HCT116 (cell line): ENCODE measurements around the gene NECTIN3. TPM values are rescaled to one million over a fixed set of nuclear protein-coding genes. Genes with fewer than 3 reads are reported as not detected.

Experiments
- ATAC-seq: fragments of 200-7000 bp; cut with Tn5 transposase; 2 replicates; pipeline ENCODE4 v1.9.1; 2020; ENCODE audit warnings: mild to moderate bottlenecking, moderate library complexity
- BruUV-seq: library from RNA; stranded (reverse); fragments of 400-500 nt; replicated peaks from 2 replicates; lab custom pipeline; 2021; lab: Mats Ljungman, UMichigan
- CTCF ChIA-PET: fragments of 300-600 bp; sonication (Branson Sonifier 250); formaldehyde crosslinking; loops from one replicate; lab custom pipeline; 2021; ENCODE audit warnings: antibody characterized with exemption; lab: Charles Lee
- POLR2A ChIA-PET: fragments of 300-600, 350-600 bp; sonication (Branson Sonifier 250); formaldehyde crosslinking; loops from one replicate; lab custom pipeline; 2021; ENCODE audit warnings: antibody characterized with exemption; lab: Charles Lee
- RAD21 ChIA-PET, 2 experiments: fragments of 300-600 bp; sonication (Branson Sonifier 250); formaldehyde crosslinking; loops; one replicate each; lab custom pipeline; 2023; ENCODE audit warnings: low total read pairs in 2 of 2; ENCODE audit not compliant: uncharacterized antibody in 2 of 2, unreplicated experiment in 2 of 2, low non-redundant PET in 1 of 2; lab: Charles Lee
- DNase-seq: peaks from one replicate; pipeline ENCODE4 v3.0.0-alpha.2; 2010; ENCODE audit warnings: low read depth, low spot score
- H2AFZ ChIP-seq: fragments of 200-600 bp; shearing (Covaris generic), sonication (generic); 2 replicates; pipeline ENCODE4 v1.6.1; 2017; ENCODE audit warnings: low read depth, mixed run types, mixed read lengths, antibody characterized with exemption, low read length; ENCODE audit not compliant: poor library complexity, severe bottlenecking
- H3K27ac ChIP-seq: 2 replicates; pipeline ENCODE4 v1.5.1; 2012; ENCODE audit warnings: low read depth, low read length
- H3K27me3 ChIP-seq: fragments of 200-600 bp; sonication (generic); 2 replicates; pipeline ENCODE4 v1.6.1; 2016; ENCODE audit warnings: mixed run types, low read length, mixed read lengths; ENCODE audit not compliant: insufficient read depth
- H3K36me3 ChIP-seq, 2 experiments: fragments of 200-500 bp in 1 of 2; fragments of 200-600 bp in 1 of 2; sonication (Bioruptor generic) in 1 of 2; sonication (generic) in 1 of 2; 2 replicates each; pipeline versions ENCODE4 v1.5.1 to v1.6.1; 2014 to 2016; ENCODE audit warnings: low read length in 2 of 2, inconsistent platforms in 1 of 2, mixed read lengths in 1 of 2, mixed run types in 1 of 2; ENCODE audit not compliant: insufficient read depth in 2 of 2, control insufficient read depth in 1 of 2
- H3K4me1 ChIP-seq, 2 experiments: fragments of 200-600 bp in 1 of 2; sonication (generic) in 1 of 2; 2 replicates each; pipeline versions ENCODE4 v1.5.1 to v1.6.1; 2012 to 2017; ENCODE audit warnings: low read length in 2 of 2, inconsistent platforms in 1 of 2, mild to moderate bottlenecking in 1 of 2, mixed read lengths in 1 of 2, mixed run types in 1 of 2, moderate library complexity in 1 of 2; ENCODE audit not compliant: insufficient read depth in 2 of 2, control insufficient read depth in 1 of 2
- H3K4me2 ChIP-seq: fragments of 200-600 bp; sonication (generic); 2 replicates; pipeline ENCODE4 v1.6.1; 2017; ENCODE audit warnings: mixed run types, low read length, mixed read lengths
- H3K4me3 ChIP-seq, 2 experiments: fragments of 200-600 bp in 1 of 2; sonication (generic) in 1 of 2; replicated peaks in 1 of 2; 2 replicates each; pipeline ENCODE4 v1.5.1; 2011 to 2016; ENCODE audit warnings: low read length in 2 of 2, control low read depth in 1 of 2, low read depth in 1 of 2, mild to moderate bottlenecking in 1 of 2, mixed read lengths in 1 of 2, mixed run types in 1 of 2
- H3K79me2 ChIP-seq: fragments of 200-600 bp; sonication (generic); 2 replicates; pipeline ENCODE4 v1.6.1; 2017; ENCODE audit warnings: mild to moderate bottlenecking, mixed run types, low read length, moderate library complexity, mixed read lengths; ENCODE audit not compliant: insufficient read depth
- H3K9ac ChIP-seq: fragments of 200-600 bp; sonication (generic); 2 replicates; pipeline ENCODE4 v1.6.1; 2016; ENCODE audit warnings: low read length, mixed read lengths
- H3K9me2 ChIP-seq: fragments of 200-600 bp; sonication (generic), shearing (Covaris generic); 2 replicates; pipeline ENCODE4 v1.6.1; 2017; ENCODE audit warnings: mixed run types, mild to moderate bottlenecking, moderate library complexity; ENCODE audit not compliant: insufficient read depth
- H3K9me3 ChIP-seq, 2 experiments: fragments of 200-500 bp in 1 of 2; fragments of 200-600 bp in 1 of 2; sonication (Bioruptor generic) in 1 of 2; sonication (generic) in 1 of 2; 2 replicates each; pipeline ENCODE4 v1.6.1; 2014 to 2017; ENCODE audit warnings: low read length in 2 of 2, mixed read lengths in 2 of 2, inconsistent platforms in 1 of 2, low read depth in 1 of 2, mild to moderate bottlenecking in 1 of 2, mixed run types in 1 of 2, moderate library complexity in 1 of 2; ENCODE audit not compliant: control insufficient read depth in 1 of 2, insufficient read depth in 1 of 2
- H4K20me1 ChIP-seq: fragments of 200-600 bp; sonication (generic), shearing (Covaris generic); 2 replicates; pipeline ENCODE4 v1.6.1; 2017; ENCODE audit warnings: mixed run types, mild to moderate bottlenecking, moderate library complexity; ENCODE audit not compliant: insufficient read depth
- CEBPB ChIP-seq: IDR thresholded peaks from 2 replicates; pipeline ENCODE4 v1.6.1; 2012; ENCODE audit warnings: low read depth
- EGR1 ChIP-seq: IDR thresholded peaks from 2 replicates; pipeline ENCODE4 v1.6.1; 2012; ENCODE audit warnings: low read depth
- EZH2phosphoT487 ChIP-seq: fragments of 200-600 bp; IDR thresholded peaks from 2 replicates; pipeline ENCODE4 v1.6.1; 2018; ENCODE audit warnings: antibody characterized with exemption, borderline replicate concordance
- FOSL1 ChIP-seq: IDR thresholded peaks from 2 replicates; pipeline ENCODE4 v1.6.1; 2012; ENCODE audit warnings: low read depth
- JUND ChIP-seq: IDR thresholded peaks from 2 replicates; pipeline ENCODE4 v1.6.1; 2012
- POLR2A ChIP-seq: IDR thresholded peaks from 2 replicates; pipeline ENCODE4 v1.7.0; 2011; ENCODE audit warnings: borderline replicate concordance; ENCODE audit not compliant: insufficient read depth, insufficient read length; ENCODE audit errors: extremely low read depth
- POLR2AphosphoS5 ChIP-seq: IDR thresholded peaks from 2 replicates; pipeline ENCODE4 v1.6.1; 2011; ENCODE audit warnings: mild to moderate bottlenecking, low read depth, low read length, moderate library complexity
- SP1 ChIP-seq: IDR thresholded peaks from 2 replicates; pipeline ENCODE4 v1.6.1; 2012; ENCODE audit warnings: low read depth
- TCF7L2 ChIP-seq: IDR thresholded peaks from 2 replicates; pipeline ENCODE4 v1.7.0; 2011; ENCODE audit warnings: borderline replicate concordance, inconsistent platforms; ENCODE audit not compliant: insufficient read depth, insufficient read length; ENCODE audit errors: extremely low read depth
- YY1 ChIP-seq: IDR thresholded peaks from 2 replicates; pipeline ENCODE4 v1.6.1; 2011; ENCODE audit warnings: low read length, low read depth, moderate library complexity, mild to moderate bottlenecking; ENCODE audit not compliant: insufficient replicate concordance; ENCODE audit errors: extremely low read depth
- ZFX ChIP-seq: fragments of 450-650 bp; IDR thresholded peaks from 2 replicates; pipeline ENCODE4 v1.6.1; 2017
- ZNF274 ChIP-seq: fragments of 200-500 bp; sonication (Bioruptor generic); IDR thresholded peaks from 2 replicates; pipeline ENCODE4 v1.6.1; 2014; ENCODE audit warnings: mild to moderate bottlenecking, low read depth, low read length, inconsistent platforms
- intact Hi-C: fragments of 100-400 bp; cut with micrococcal nuclease; formaldehyde crosslinking; loops from 2 replicates; pipeline ENCODE4 v1.10.0; 2022
- total RNA-seq: library from RNA; stranded (reverse); gene quantifications from one replicate; pipeline ENCODE4 v1.2.1, GENCODE V29; 2021; ENCODE audit not compliant: unreplicated experiment
- TF ChIP-seq, protein P1 (sequence below): IDR thresholded peaks from 2 replicates; pipeline ENCODE4 v1.6.1; 2011; ENCODE audit warnings: mild to moderate bottlenecking, low read length, moderate library complexity; ENCODE audit not compliant: insufficient replicate concordance; ENCODE audit errors: extremely low read depth
- TF ChIP-seq, protein P2 (sequence below), 3 experiments: fragments of 200-600 bp in 1 of 3; sonication (generic) in 1 of 3; IDR thresholded peaks in 2 of 3; conservative IDR thresholded peaks in 1 of 3; 2 replicates each; pipeline ENCODE4 v1.5.1; 2012 to 2017; ENCODE audit warnings: low read depth in 2 of 3, low read length in 2 of 3, antibody characterized with exemption in 1 of 3, borderline replicate concordance in 1 of 3, control low read depth in 1 of 3, mild to moderate bottlenecking in 1 of 3, mixed read lengths in 1 of 3, mixed run types in 1 of 3, moderate library complexity in 1 of 3; ENCODE audit not compliant: insufficient read depth in 1 of 3
- TF ChIP-seq, protein P3 (sequence below): IDR thresholded peaks from 2 replicates; pipeline ENCODE4 v1.6.1; 2012; ENCODE audit warnings: low read depth

The NECTIN3 gene
- total RNA-seq, 1 experiment from 2014 or later = 93.6 TPM

DNA sequence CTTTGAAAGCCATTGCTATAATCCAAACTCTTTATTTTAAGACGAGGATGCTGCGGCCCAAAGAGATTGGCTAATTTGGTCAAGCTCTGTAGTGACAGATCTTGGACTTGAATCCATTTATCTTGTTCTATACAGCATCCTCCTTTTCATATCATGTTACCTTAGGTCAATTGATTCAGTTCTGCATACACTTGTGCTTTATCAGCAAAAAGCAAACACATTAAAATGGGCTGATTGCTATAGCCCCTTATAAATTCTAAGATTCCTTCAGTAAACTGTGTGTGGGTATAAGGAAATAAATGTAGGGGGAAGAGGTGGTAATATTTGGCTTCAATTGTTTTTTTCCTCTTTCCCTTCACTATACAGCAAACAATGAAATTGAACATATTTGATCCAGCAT is 40.1 kb upstream of the NECTIN3 start:
- ChIA-PET POLR2A (no interaction called here), RAD21 (no interaction called here), CTCF (no interaction called here)
- no peaks in the 10 kb centered on the region for H4K20me1 ChIP-seq
- H3K36me3 ChIP-seq = no peaks in the 10 kb centered on the region
- no peak overlapping the region for H3K4me2 ChIP-seq
- no peaks in the 10 kb centered on the region for H3K9me2 ChIP-seq
- no peak overlapping the region for H2AFZ ChIP-seq
- H3K9me3 ChIP-seq = no peaks in the 10 kb centered on the region
- no TSS peak for BruUV-seq
- no peaks in the 10 kb centered on the region for H3K79me2 ChIP-seq
- H3K9ac ChIP-seq = no peak overlapping the region
- intact Hi-C loops = no loop called here
- H3K4me3 ChIP-seq = no peak overlapping the region
- H3K4me1 ChIP-seq = no peaks in the 10 kb centered on the region
- TF ChIP-seq YY1 = no peak
- TF ChIP-seq, protein P1, sequence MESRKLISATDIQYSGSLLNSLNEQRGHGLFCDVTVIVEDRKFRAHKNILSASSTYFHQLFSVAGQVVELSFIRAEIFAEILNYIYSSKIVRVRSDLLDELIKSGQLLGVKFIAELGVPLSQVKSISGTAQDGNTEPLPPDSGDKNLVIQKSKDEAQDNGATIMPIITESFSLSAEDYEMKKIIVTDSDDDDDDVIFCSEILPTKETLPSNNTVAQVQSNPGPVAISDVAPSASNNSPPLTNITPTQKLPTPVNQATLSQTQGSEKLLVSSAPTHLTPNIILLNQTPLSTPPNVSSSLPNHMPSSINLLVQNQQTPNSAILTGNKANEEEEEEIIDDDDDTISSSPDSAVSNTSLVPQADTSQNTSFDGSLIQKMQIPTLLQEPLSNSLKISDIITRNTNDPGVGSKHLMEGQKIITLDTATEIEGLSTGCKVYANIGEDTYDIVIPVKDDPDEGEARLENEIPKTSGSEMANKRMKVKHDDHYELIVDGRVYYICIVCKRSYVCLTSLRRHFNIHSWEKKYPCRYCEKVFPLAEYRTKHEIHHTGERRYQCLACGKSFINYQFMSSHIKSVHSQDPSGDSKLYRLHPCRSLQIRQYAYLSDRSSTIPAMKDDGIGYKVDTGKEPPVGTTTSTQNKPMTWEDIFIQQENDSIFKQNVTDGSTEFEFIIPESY = no peak
- TF ChIP-seq, protein P2, sequence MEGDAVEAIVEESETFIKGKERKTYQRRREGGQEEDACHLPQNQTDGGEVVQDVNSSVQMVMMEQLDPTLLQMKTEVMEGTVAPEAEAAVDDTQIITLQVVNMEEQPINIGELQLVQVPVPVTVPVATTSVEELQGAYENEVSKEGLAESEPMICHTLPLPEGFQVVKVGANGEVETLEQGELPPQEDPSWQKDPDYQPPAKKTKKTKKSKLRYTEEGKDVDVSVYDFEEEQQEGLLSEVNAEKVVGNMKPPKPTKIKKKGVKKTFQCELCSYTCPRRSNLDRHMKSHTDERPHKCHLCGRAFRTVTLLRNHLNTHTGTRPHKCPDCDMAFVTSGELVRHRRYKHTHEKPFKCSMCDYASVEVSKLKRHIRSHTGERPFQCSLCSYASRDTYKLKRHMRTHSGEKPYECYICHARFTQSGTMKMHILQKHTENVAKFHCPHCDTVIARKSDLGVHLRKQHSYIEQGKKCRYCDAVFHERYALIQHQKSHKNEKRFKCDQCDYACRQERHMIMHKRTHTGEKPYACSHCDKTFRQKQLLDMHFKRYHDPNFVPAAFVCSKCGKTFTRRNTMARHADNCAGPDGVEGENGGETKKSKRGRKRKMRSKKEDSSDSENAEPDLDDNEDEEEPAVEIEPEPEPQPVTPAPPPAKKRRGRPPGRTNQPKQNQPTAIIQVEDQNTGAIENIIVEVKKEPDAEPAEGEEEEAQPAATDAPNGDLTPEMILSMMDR (IDR thresholded peaks at IDR 0.05 in 2 of 3, conservative IDR thresholded peaks at IDR 0.05 in 1 of 3; ENCODE audit: borderline replicate concordance in 1 of 3, insufficient read depth in 1 of 3, low read depth in 2 of 3, low read length in 2 of 3) = no peak
- no peak for TF ChIP-seq POLR2A
- TF ChIP-seq SP1 = no peak
- TF ChIP-seq CEBPB = no peak
- TF ChIP-seq JUND = no peak
- TF ChIP-seq ZNF274 = no peak
- no peak for TF ChIP-seq POLR2AphosphoS5
- TF ChIP-seq EZH2phosphoT487 = no peak
- no peak for TF ChIP-seq TCF7L2
- no peak for TF ChIP-seq EGR1
- TF ChIP-seq, protein P3, sequence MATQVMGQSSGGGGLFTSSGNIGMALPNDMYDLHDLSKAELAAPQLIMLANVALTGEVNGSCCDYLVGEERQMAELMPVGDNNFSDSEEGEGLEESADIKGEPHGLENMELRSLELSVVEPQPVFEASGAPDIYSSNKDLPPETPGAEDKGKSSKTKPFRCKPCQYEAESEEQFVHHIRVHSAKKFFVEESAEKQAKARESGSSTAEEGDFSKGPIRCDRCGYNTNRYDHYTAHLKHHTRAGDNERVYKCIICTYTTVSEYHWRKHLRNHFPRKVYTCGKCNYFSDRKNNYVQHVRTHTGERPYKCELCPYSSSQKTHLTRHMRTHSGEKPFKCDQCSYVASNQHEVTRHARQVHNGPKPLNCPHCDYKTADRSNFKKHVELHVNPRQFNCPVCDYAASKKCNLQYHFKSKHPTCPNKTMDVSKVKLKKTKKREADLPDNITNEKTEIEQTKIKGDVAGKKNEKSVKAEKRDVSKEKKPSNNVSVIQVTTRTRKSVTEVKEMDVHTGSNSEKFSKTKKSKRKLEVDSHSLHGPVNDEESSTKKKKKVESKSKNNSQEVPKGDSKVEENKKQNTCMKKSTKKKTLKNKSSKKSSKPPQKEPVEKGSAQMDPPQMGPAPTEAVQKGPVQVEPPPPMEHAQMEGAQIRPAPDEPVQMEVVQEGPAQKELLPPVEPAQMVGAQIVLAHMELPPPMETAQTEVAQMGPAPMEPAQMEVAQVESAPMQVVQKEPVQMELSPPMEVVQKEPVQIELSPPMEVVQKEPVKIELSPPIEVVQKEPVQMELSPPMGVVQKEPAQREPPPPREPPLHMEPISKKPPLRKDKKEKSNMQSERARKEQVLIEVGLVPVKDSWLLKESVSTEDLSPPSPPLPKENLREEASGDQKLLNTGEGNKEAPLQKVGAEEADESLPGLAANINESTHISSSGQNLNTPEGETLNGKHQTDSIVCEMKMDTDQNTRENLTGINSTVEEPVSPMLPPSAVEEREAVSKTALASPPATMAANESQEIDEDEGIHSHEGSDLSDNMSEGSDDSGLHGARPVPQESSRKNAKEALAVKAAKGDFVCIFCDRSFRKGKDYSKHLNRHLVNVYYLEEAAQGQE = no peak
- no peak for TF ChIP-seq ZFX
- no peak for TF ChIP-seq FOSL1
- ATAC-seq (no peak), DNase-seq (no peak)
- H3K27me3 ChIP-seq = no peaks in the 10 kb centered on the region
- H3K27ac ChIP-seq = no peak overlapping the region
